ENCODE measurements around the gene ASPSCR1. TPM values are rescaled to one million over a fixed set of nuclear protein-coding genes. Genes with fewer than 3 reads are reported as not detected.

ASPSCR1 gene
- total and polyA plus RNA-seq, 2 of the 13 experiments (the other 11 are each of a cell fraction or from before 2014, with no cell fraction given) = 274 to 314 TPM

GRCh38 chr17:81967533-81968395 is 9.7 kb upstream of the ASPSCR1 start (continued):
- peak; percentile 91 for TF ChIP-seq ZNF317 (CRISPR knock-in tag; IDR thresholded peaks at IDR 0.05)
- peak; percentile 97 for TF ChIP-seq SALL1 (CRISPR knock-in tag; IDR thresholded peaks at IDR 0.05)
- peak; percentile 54; the same call in 1 of the 2 replicates for TF ChIP-seq SATB2 (CRISPR knock-in tag; IDR thresholded peaks at IDR 0.05)
- peak; percentile 80 for TF ChIP-seq ZNF883 (CRISPR knock-in tag; IDR thresholded peaks at IDR 0.05; ENCODE audit: not compliant biosample characterization)
- peak; percentile 82; the same call in 1 of the 2 replicates for TF ChIP-seq ZNF784 (CRISPR knock-in tag; IDR thresholded peaks at IDR 0.05; ENCODE audit: borderline replicate concordance)
- no peak for TF ChIP-seq ZNF775 (CRISPR knock-in tag; IDR thresholded peaks at IDR 0.05; ENCODE audit: borderline replicate concordance)
- no peak for TF ChIP-seq DBP (CRISPR knock-in tag; IDR thresholded peaks at IDR 0.05; ENCODE audit: not compliant biosample characterization)
- TF ChIP-seq ATAD3A (CRISPR knock-in tag; IDR thresholded peaks at IDR 0.05) = no peak
- 0 out of 2 replicates have a peak, but pooled peaks have one; percentile 94 for TF ChIP-seq FUBP1 (CRISPR knock-in tag; IDR thresholded peaks at IDR 0.05; ENCODE audit: borderline replicate concordance)
- TF ChIP-seq ZNF256 (CRISPR knock-in tag; conservative IDR thresholded peaks at IDR 0.05) = peak; percentile 5; the same call in 1 of the 2 replicates
- TF ChIP-seq ZNF407 (CRISPR knock-in tag; IDR thresholded peaks at IDR 0.05; ENCODE audit: not compliant biosample characterization) = peak; percentile 85
- TF ChIP-seq ZNF557 (CRISPR knock-in tag; IDR thresholded peaks at IDR 0.05) = 0 out of 2 replicates have a peak, but pooled peaks have one; percentile 65
- no peak for TF ChIP-seq NONO (IDR thresholded peaks at IDR 0.05)
- peak; percentile 96 for TF ChIP-seq NONO (CRISPR knock-in tag; conservative IDR thresholded peaks at IDR 0.05)
- TF ChIP-seq ETV6 (CRISPR knock-in tag; conservative IDR thresholded peaks at IDR 0.05) = peak; percentile 55; the same call in 1 of the 2 replicates
- TF ChIP-seq TAF15 (IDR thresholded peaks at IDR 0.05; ENCODE audit: low read depth, low read length, poor library complexity, severe bottlenecking) = peak; percentile 31
